HS-5 (cell line): ENCODE data around the gene ZNF225.
"Not testable (repeated sequence)": the region's sequence is repeated elsewhere in the genome, so short reads cannot be mapped to it uniquely, and the experiment has no call there.

ENCODE experiments used
- DNase-seq: peaks from one replicate; pipeline ENCODE4 v3.0.0-alpha.2; 2012; ENCODE audit warnings: low read depth

The ZNF225 gene

GRCh38 chr19:44163789-44164188, 50.6 kb downstream of the ZNF225 start:
- no peak for DNase-seq

- DNase-seq = no peak
These were observed 51.1 kb downstream of the ZNF225 start for GRCh38 chr19:44164327-44164672.

GRCh38 chr19:44164673-44165512, 51.7 kb downstream of the ZNF225 start, which contains the start of gene ZNF226:
ZNF226 (plus strand) TSS chr19:44165100; CDS start chr19:44170081, 4,981 bp downstream.
- DNase-seq = peak; percentile 91

- not testable (repeated sequence) for DNase-seq
These were observed 57.5 kb downstream of the ZNF225 start for GRCh38 chr19:44170660-44171059.

GRCh38 chr19:44176590-44176989, 63.4 kb downstream of the ZNF225 start:
- DNase-seq = no peak

- no peak for DNase-seq
These were observed 67.8 kb downstream of the ZNF225 start for GRCh38 chr19:44180968-44181367.

GRCh38 chr19:44182145-44182544, 68.9 kb downstream of the ZNF225 start:
- DNase-seq = no peak
